GM12874 (cell line): ENCODE data around the gene ACTG1.

ENCODE experiments used
- TF ChIP-seq, protein P1 (sequence below): IDR thresholded peaks from 2 replicates; pipeline ENCODE4 v1.5.1; 2011; ENCODE audit warnings: low read depth, mild to moderate bottlenecking, control low read depth, low read length, moderate library complexity; ENCODE audit not compliant: insufficient read depth

ACTG1 gene

GRCh38 chr17:81519284-81520020, 6.9 kb upstream of the ACTG1 start:
- TF ChIP-seq, protein P1, sequence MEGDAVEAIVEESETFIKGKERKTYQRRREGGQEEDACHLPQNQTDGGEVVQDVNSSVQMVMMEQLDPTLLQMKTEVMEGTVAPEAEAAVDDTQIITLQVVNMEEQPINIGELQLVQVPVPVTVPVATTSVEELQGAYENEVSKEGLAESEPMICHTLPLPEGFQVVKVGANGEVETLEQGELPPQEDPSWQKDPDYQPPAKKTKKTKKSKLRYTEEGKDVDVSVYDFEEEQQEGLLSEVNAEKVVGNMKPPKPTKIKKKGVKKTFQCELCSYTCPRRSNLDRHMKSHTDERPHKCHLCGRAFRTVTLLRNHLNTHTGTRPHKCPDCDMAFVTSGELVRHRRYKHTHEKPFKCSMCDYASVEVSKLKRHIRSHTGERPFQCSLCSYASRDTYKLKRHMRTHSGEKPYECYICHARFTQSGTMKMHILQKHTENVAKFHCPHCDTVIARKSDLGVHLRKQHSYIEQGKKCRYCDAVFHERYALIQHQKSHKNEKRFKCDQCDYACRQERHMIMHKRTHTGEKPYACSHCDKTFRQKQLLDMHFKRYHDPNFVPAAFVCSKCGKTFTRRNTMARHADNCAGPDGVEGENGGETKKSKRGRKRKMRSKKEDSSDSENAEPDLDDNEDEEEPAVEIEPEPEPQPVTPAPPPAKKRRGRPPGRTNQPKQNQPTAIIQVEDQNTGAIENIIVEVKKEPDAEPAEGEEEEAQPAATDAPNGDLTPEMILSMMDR: peak; percentile 77

DNA sequence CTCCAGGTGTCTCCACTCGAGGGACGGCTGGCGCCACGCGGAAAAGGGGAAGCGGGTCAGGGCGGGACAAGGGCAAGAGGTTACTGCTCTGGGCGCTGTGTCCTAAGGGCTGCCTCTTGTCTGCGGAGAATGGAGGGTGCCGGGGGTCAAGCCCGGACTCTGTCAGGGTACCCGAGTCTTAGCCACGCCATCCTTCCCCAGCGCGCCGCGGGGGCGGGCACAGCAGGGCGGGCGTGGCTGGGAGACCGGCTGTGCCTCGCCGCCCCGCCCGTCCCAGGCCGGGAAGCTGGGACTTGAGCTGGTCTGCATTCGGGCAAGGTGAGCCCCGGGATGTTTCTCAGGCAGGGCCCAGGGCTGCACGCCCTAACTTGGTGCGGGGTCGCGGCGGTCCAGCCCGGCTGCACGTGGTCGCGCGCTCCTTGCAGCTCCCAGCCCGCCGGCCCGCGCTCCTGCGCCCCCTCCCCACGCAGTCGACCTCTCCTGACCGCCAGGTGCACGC, 6.2 kb upstream of the ACTG1 start:
- TF ChIP-seq, protein P1: no peak

DNA sequence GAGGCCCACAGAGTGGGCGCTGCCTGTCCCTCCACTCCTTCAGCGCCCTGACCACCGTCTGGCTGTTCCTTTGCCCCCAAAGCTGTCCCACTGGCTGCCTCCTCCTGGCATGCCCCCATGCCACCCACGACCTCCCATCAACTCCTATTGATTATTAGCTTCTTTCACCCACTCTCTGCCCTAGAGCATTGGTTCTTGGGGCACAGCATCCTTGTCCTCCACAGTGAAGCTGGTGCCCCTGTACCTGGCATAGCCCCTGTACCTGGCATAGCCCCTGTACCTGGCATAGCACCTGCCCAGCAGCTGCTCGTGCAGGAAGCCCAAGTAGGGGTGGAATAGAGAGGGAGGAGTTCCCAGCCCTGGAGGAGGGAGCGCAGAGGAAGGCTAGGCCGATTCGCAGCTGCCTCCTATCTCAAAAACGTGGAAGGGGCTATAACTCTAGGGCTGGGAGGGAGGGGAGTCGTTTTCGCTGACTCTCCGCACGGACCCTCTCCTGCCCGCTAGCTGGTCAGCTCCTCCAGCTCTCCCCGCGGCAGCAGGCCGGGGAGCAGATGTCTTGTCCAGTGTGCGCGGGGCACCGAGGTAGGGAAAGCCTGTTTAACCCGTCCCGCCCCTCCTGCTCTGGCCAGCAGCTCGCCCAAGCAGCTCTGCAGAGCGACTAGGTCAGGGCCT, 5.7 kb upstream of the ACTG1 start:
- TF ChIP-seq, protein P1: 0 out of 2 replicates have a peak, but pooled peaks have one; percentile 0

DNA sequence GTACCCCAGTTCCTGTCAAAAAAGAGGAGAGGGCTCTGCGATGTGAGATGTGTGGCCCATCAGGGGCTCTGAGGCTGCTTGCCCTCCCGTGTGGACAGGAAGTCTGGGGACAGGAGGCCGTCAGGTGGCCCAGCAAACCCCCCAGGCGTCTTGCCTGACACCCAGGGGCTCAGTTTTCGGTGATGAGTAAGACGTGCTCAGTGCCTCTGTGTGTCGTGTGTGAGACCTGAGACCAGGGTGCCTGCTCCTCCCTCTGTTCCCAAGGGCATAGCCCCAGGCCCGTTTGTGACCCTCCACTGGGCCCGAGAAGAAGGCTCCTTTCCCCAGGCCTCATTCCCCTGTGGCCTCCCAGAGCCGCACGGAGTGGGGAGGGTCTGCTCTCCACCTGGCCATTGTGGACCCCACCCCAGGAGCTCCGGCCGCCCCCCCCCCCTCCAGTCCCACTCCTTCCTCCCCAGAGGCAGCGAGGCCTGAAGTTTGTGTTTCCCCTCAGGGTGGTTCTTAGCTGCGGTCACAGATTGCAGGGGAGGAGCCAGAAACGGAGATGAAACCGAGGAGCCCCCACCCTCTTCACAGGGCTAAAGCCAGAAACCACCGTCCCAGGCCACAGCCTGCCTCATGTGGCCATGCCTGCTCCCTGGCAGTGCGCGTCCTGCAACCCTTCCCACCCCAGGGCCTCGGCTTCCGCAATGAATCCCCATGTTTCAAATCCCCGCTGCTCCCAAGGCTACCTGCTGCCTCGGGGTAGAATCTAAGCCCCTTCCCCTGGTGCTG, 4.9 kb upstream of the ACTG1 start:
- TF ChIP-seq, protein P1: 0 out of 2 replicates have a peak, but pooled peaks have one; percentile 21

DNA sequence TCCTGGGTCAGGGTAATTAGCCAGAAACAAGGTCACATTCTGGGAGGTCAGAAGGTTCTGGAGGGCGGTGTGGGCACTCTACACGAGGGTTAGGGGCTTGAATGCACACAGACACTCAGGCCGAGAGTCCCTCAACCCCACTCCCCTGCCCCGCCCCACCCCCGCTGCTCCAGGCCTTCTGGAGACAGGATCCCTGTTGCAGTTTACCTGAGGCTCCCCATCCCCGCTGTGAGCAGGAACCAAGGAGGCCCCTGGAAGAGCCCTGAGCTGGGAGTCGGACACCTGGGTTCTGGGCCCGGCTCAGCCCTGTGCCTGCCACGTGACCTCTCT, 4.4 kb upstream of the ACTG1 start:
- TF ChIP-seq, protein P1: no peak

- TF ChIP-seq, protein P1: no peak
These were observed 3.8 kb upstream of the ACTG1 start for GRCh38 chr17:81516439-81516838.

DNA sequence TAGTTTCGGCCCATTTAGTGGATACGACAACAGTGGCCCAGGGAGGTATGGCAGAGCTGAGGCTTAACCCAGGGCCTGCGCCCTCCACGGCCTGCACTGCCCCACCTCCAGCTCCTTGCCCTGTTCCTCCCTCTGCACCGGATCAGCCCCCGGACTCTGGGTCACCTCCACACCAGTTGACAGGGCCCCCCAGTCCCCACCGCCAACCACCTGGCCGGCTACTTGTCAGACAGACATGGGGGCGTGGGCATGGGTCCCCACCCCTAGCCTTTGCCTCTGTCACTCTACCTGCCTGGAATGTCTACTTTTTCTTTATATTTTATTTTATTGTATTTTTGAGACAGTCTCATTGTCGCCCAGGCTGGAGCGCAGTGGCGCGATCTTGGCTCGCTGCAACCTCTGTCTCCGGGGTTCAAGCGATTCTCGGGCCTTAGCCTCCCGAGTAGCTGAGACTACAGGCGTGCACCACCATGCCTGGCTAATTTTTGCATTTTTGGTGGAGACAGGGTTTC, 3.0 kb upstream of the ACTG1 start:
- TF ChIP-seq, protein P1: no peak
